ENCODE data around the gene LPAR6.
"Not testable (repeated sequence)": the region's sequence is repeated elsewhere in the genome, so short reads cannot be mapped to it uniquely, and the experiment has no call there.

LPAR6 gene
- 14.4 to 447 (median 162) reads per million in 3 experiments for total RNA-seq

GRCh38 chr13:48412881-48413351 is at the start of gene LPAR6:
Gene LPAR6 (minus strand): TSS chr13:48413113. CDS start chr13:48412423, 690 bp downstream.
- peak; percentile 49 for DNase-seq

GRCh38 chr13:48457578-48458242 is 44.8 kb upstream of the LPAR6 start:
- DNase-seq, result no peak

GRCh38 chr13:48456546-48456945 is 43.6 kb upstream of the LPAR6 start:
- no peak for DNase-seq

- not testable (repeated sequence) for DNase-seq
Observed at GRCh38 chr13:48451196-48451595, 38.3 kb upstream of the LPAR6 start.

- DNase-seq, result no peak
Observed at GRCh38 chr13:48449656-48450055, 36.7 kb upstream of the LPAR6 start.

GRCh38 chr13:48448959-48449614 is 36.2 kb upstream of the LPAR6 start:
- DNase-seq, result no peak

GRCh38 chr13:48448285-48448958 is 35.5 kb upstream of the LPAR6 start:
- no peak for DNase-seq

- DNase-seq, result no peak
Observed at GRCh38 chr13:48446464-48446863, 33.6 kb upstream of the LPAR6 start.

- no peak for DNase-seq
Observed at GRCh38 chr13:48443442-48444208, 30.7 kb upstream of the LPAR6 start.

- DNase-seq, result no peak
Observed at GRCh38 chr13:48437371-48437770, 24.5 kb upstream of the LPAR6 start.

- no peak for DNase-seq
Observed at GRCh38 chr13:48436661-48437288, 23.9 kb upstream of the LPAR6 start.

- DNase-seq, result no peak
Observed at GRCh38 chr13:48434200-48434599, 21.3 kb upstream of the LPAR6 start.

- DNase-seq, result no peak
Observed at GRCh38 chr13:48431987-48432615, 19.2 kb upstream of the LPAR6 start.

GRCh38 chr13:48431431-48431830 is 18.5 kb upstream of the LPAR6 start:
- no peak for DNase-seq

- DNase-seq, result no peak
Observed at GRCh38 chr13:48429886-48430285, 17.0 kb upstream of the LPAR6 start.

GRCh38 chr13:48429036-48429435 is 16.1 kb upstream of the LPAR6 start:
- no peak for DNase-seq

GRCh38 chr13:48426755-48427298 is 13.9 kb upstream of the LPAR6 start:
- not testable (repeated sequence) for DNase-seq

- DNase-seq, result no peak
Observed at GRCh38 chr13:48426052-48426451, 13.1 kb upstream of the LPAR6 start.

GRCh38 chr13:48424212-48424611 is 11.3 kb upstream of the LPAR6 start:
- no peak for DNase-seq

- DNase-seq, result not testable (repeated sequence)
Observed at GRCh38 chr13:48422003-48422402, 9.1 kb upstream of the LPAR6 start.

GRCh38 chr13:48415516-48415915 is 2.6 kb upstream of the LPAR6 start:
- no peak for DNase-seq

- DNase-seq, result no peak
Observed at GRCh38 chr13:48414501-48414900, 1.6 kb upstream of the LPAR6 start.
